SK-N-SH treated with all-trans-retinoic acid at 6 μM for 48 hours (cell line): ENCODE measurements around the gene ATP8A1.

ENCODE experiments used
- ATAC-seq: fragments of 200-7000 bp; cut with Tn5 transposase; 3 replicates; pipeline ENCODE4 v1.9.1; 2020; ENCODE audit warnings: mild to moderate bottlenecking, moderate library complexity
- ARNTL ChIP-seq: fragments of 450-650 bp; formaldehyde crosslinking; IDR thresholded peaks from 2 replicates; pipeline ENCODE4 v1.5.0; 2020; ENCODE audit warnings: low read depth, mild to moderate bottlenecking, moderate library complexity, borderline replicate concordance
- CREB5 ChIP-seq: fragments of 250-450 bp; sonication (Bioruptor Pico); IDR thresholded peaks from 2 replicates; pipeline ENCODE4 v1.5.1; 2020; ENCODE audit warnings: low read depth, mild to moderate bottlenecking, moderate library complexity
- CSDC2 ChIP-seq: fragments of 250-450 bp; sonication (Bioruptor Pico); IDR thresholded peaks from 2 replicates; pipeline ENCODE4 v1.5.0; 2020; ENCODE audit warnings: mild to moderate bottlenecking, moderate library complexity
- ESRRG ChIP-seq: fragments of 250-450 bp; sonication (Bioruptor Pico); IDR thresholded peaks from 2 replicates; pipeline ENCODE4 v1.6.1; 2021; ENCODE audit warnings: mild to moderate bottlenecking
- GLIS3 ChIP-seq: fragments of 250-450 bp; sonication (Bioruptor Pico); IDR thresholded peaks from 2 replicates; pipeline ENCODE4 v1.5.0; 2020; ENCODE audit warnings: mild to moderate bottlenecking, moderate library complexity
- ISL1 ChIP-seq: fragments of 250-450 bp; sonication (Bioruptor Pico); IDR thresholded peaks from 2 replicates; pipeline ENCODE4 v2.1.2; 2022; ENCODE audit warnings: mild to moderate bottlenecking, moderate library complexity
- OSR1 ChIP-seq: fragments of 250-450 bp; sonication (Bioruptor Pico); IDR thresholded peaks from 2 replicates; pipeline ENCODE4 v1.8.0; 2022; ENCODE audit warnings: moderate library complexity, mild to moderate bottlenecking, inconsistent platforms
- PPARA ChIP-seq: fragments of 250-450 bp; sonication (Bioruptor Pico); IDR thresholded peaks from 2 replicates; pipeline ENCODE4 v1.5.0; 2020; ENCODE audit warnings: mild to moderate bottlenecking, borderline replicate concordance
- RARB ChIP-seq: fragments of 250-450 bp; sonication (Bioruptor Pico); IDR thresholded peaks from 2 replicates; pipeline ENCODE4 v1.8.0; 2021; ENCODE audit warnings: mild to moderate bottlenecking, moderate library complexity
- SNAI2 ChIP-seq: fragments of 250-450 bp; sonication (Bioruptor Pico); IDR thresholded peaks from 2 replicates; pipeline ENCODE4 v1.5.0; 2020; ENCODE audit warnings: mild to moderate bottlenecking, moderate library complexity
- TCF4 ChIP-seq: fragments of 250-450 bp; sonication (Bioruptor Pico); IDR thresholded peaks from 2 replicates; pipeline ENCODE4 v1.8.0; 2021; ENCODE audit warnings: mild to moderate bottlenecking, moderate library complexity, borderline replicate concordance
- TOX ChIP-seq: fragments of 250-450 bp; sonication (Bioruptor Pico); IDR thresholded peaks from 2 replicates; pipeline ENCODE4 v1.8.0; 2021; ENCODE audit warnings: mild to moderate bottlenecking, moderate library complexity, borderline replicate concordance
- TSHZ2 ChIP-seq: fragments of 250-450 bp; sonication (Bioruptor Pico); IDR thresholded peaks from 2 replicates; pipeline ENCODE4 v1.5.0; 2020; ENCODE audit warnings: mild to moderate bottlenecking, moderate library complexity
- ZNF565 ChIP-seq: fragments of 450-650 bp; formaldehyde crosslinking; conservative IDR thresholded peaks from 2 replicates; pipeline ENCODE4 v1.5.0; 2020; ENCODE audit warnings: low read depth, mild to moderate bottlenecking, moderate library complexity
- ZNF70 ChIP-seq: fragments of 450-650 bp; formaldehyde crosslinking; IDR thresholded peaks from 2 replicates; pipeline ENCODE4 v1.5.0; 2020; ENCODE audit warnings: mild to moderate bottlenecking, moderate library complexity
- ZNF8 ChIP-seq: fragments of 450-650 bp; formaldehyde crosslinking; IDR thresholded peaks from 2 replicates; pipeline ENCODE4 v1.5.0; 2020; ENCODE audit warnings: mild to moderate bottlenecking, moderate library complexity
- TF ChIP-seq, protein P1 (sequence below): fragments of 250-450 bp; sonication (Bioruptor Pico); IDR thresholded peaks from 2 replicates; pipeline ENCODE4 v1.8.0; 2020; ENCODE audit warnings: mild to moderate bottlenecking, moderate library complexity, borderline replicate concordance
- TF ChIP-seq, protein P2 (sequence below): fragments of 250-450 bp; sonication (Bioruptor Pico); IDR thresholded peaks from 2 replicates; pipeline ENCODE4 v1.8.0; 2021; ENCODE audit warnings: low read depth, mild to moderate bottlenecking, moderate library complexity, borderline replicate concordance
- TF ChIP-seq, protein P3 (sequence below): fragments of 250-450 bp; sonication (Bioruptor Pico); IDR thresholded peaks from 2 replicates; pipeline ENCODE4 v1.5.1; 2021; ENCODE audit warnings: mild to moderate bottlenecking, moderate library complexity

ATP8A1 gene

DNA sequence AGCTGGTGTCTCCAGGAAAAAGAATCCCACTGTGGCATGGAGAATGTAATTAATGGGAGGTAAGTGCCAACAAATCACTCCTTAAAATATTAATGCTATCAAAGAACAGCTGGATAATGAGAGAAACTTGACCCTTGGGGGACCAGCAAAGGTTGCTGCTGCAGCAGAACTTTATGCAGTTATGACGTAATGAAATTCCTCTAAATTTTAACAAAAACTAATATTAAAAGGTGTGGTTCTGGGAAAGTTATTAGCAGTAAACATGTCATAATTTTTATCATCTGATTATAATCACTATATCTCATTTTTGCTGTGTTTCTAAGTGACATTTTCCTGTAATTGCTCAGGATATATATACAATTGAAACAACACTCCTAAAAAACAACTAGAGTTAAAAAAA lies 261.3 kb downstream of the ATP8A1 start:
- ATAC-seq: no peak
- TF ChIP-seq ISL1 (CRISPR knock-in tag): no peak

GRCh38 chr4:42392436-42392835 lies 264.5 kb downstream of the ATP8A1 start:
- no peak for ATAC-seq
- TF ChIP-seq GLIS3 (CRISPR knock-in tag) (no peak), TCF4 (no peak), ZNF565 (CRISPR knock-in tag) (no peak), OSR1 (CRISPR knock-in tag) (no peak), TOX (CRISPR knock-in tag) (no peak), TSHZ2 (no peak), SNAI2 (no peak), PPARA (CRISPR knock-in tag) (no peak), RARB (no peak), ISL1 (CRISPR knock-in tag) (no peak), ARNTL (no peak), ZNF8 (no peak), ESRRG (CRISPR knock-in tag) (no peak), CREB5 (CRISPR knock-in tag) (no peak), CSDC2 (CRISPR knock-in tag) (no peak)
- TF ChIP-seq, protein P1, sequence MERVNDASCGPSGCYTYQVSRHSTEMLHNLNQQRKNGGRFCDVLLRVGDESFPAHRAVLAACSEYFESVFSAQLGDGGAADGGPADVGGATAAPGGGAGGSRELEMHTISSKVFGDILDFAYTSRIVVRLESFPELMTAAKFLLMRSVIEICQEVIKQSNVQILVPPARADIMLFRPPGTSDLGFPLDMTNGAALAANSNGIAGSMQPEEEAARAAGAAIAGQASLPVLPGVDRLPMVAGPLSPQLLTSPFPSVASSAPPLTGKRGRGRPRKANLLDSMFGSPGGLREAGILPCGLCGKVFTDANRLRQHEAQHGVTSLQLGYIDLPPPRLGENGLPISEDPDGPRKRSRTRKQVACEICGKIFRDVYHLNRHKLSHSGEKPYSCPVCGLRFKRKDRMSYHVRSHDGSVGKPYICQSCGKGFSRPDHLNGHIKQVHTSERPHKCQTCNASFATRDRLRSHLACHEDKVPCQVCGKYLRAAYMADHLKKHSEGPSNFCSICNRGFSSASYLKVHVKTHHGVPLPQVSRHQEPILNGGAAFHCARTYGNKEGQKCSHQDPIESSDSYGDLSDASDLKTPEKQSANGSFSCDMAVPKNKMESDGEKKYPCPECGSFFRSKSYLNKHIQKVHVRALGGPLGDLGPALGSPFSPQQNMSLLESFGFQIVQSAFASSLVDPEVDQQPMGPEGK (CRISPR knock-in tag): no peak
- TF ChIP-seq, protein P2, sequence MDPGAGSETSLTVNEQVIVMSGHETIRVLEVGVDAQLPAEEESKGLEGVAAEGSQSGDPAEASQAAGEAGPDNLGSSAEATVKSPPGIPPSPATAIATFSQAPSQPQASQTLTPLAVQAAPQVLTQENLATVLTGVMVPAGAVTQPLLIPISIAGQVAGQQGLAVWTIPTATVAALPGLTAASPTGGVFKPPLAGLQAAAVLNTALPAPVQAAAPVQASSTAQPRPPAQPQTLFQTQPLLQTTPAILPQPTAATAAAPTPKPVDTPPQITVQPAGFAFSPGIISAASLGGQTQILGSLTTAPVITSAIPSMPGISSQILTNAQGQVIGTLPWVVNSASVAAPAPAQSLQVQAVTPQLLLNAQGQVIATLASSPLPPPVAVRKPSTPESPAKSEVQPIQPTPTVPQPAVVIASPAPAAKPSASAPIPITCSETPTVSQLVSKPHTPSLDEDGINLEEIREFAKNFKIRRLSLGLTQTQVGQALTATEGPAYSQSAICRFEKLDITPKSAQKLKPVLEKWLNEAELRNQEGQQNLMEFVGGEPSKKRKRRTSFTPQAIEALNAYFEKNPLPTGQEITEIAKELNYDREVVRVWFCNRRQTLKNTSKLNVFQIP: no peak
- TF ChIP-seq, protein P3, sequence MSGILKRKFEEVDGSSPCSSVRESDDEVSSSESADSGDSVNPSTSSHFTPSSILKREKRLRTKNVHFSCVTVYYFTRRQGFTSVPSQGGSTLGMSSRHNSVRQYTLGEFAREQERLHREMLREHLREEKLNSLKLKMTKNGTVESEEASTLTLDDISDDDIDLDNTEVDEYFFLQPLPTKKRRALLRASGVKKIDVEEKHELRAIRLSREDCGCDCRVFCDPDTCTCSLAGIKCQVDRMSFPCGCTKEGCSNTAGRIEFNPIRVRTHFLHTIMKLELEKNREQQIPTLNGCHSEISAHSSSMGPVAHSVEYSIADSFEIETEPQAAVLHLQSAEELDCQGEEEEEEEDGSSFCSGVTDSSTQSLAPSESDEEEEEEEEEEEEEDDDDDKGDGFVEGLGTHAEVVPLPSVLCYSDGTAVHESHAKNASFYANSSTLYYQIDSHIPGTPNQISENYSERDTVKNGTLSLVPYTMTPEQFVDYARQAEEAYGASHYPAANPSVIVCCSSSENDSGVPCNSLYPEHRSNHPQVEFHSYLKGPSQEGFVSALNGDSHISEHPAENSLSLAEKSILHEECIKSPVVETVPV (CRISPR knock-in tag): no peak

DNA sequence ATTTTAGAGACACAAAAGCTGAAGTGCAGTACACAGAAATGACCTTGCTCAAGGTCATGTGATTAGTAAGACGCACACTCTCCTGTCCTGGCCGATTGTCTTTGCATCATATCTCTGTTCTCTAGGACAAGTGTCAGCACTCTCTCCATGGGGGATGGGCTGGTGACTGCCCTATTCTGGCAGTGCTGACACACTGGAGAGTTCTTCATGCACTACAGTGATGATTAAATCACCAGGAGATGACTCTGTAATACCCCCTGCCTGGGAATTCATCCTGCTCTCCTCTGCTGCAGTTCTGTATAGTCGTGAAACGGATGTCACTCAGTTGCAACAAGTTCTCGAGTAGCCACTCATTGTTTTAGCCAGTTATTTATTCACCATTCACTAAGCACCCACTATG lies 264.9 kb downstream of the ATP8A1 start:
- TF ChIP-seq TSHZ2 (no peak), CREB5 (CRISPR knock-in tag) (no peak), ZNF70 (CRISPR knock-in tag) (no peak), TOX (CRISPR knock-in tag) (no peak)
- TF ChIP-seq, all 23 proteins: peak for 0
- ATAC-seq: peak; percentile 56; the same call in 2 of the 3 replicates
